Activated CD8-positive, alpha-beta memory T cell treated with anti-CD3 and anti-CD28 coated beads, Interleukin-2, amount 10 ng/mL, durations not matched to agents 7 days and 5 days (primary cell): Measurements from ENCODE around the gene SLC2A14. TPM values are rescaled to one million over a fixed set of nuclear protein-coding genes. Genes with fewer than 3 reads are reported as not detected.
A peak's percentile ranks its signal among the peaks of the same experiment; 100 is the strongest.
"Not testable (repeated sequence)": the region's sequence is repeated elsewhere in the genome, so short reads cannot be mapped to it uniquely, and the experiment has no call there.

Source experiments
- ATAC-seq: fragments of 150-1000 bp; cut with Tn5 transposase; one replicate; pipeline ENCODE4 v1.10.0; 2021; ENCODE audit warnings: moderate library complexity
- CTCF ChIA-PET: fragments of 350-600 bp; sonication (Branson Sonifier 250); formaldehyde crosslinking; loops from one replicate; lab custom pipeline; 2021; ENCODE audit warnings: antibody characterized with exemption; lab: Charles Lee
- DNase-seq: peaks from one replicate; pipeline ENCODE4 v3.0.0-alpha.2; 2020
- H3K27ac Mint-ChIP-seq: one replicate; pipeline ENCODE4 v1.8.0; 2021; ENCODE audit warnings: mild to moderate bottlenecking, mixed read lengths
- H3K27me3 Mint-ChIP-seq: one replicate; pipeline ENCODE4 v1.8.0; 2021; ENCODE audit warnings: mixed read lengths
- H3K36me3 Mint-ChIP-seq: one replicate; pipeline ENCODE4 v1.8.0; 2021; ENCODE audit warnings: mild to moderate bottlenecking, mixed read lengths
- H3K4me1 Mint-ChIP-seq: one replicate; pipeline ENCODE4 v1.8.0; 2021; ENCODE audit warnings: mixed read lengths
- H3K4me3 Mint-ChIP-seq: one replicate; pipeline ENCODE4 v1.8.0; 2021; ENCODE audit warnings: mild to moderate bottlenecking, moderate library complexity, mixed read lengths
- H3K9me3 Mint-ChIP-seq: one replicate; pipeline ENCODE4 v1.8.0; 2022; ENCODE audit warnings: low read depth, mixed read lengths
- total RNA-seq, 2 experiments: library from RNA; stranded (reverse); gene quantifications; one replicate each; pipeline ENCODE4 v1.2.3, GENCODE V29; 2021

Gene SLC2A14
- total RNA-seq: under 1 TPM; 0.12 to 0.38 TPM

DNA sequence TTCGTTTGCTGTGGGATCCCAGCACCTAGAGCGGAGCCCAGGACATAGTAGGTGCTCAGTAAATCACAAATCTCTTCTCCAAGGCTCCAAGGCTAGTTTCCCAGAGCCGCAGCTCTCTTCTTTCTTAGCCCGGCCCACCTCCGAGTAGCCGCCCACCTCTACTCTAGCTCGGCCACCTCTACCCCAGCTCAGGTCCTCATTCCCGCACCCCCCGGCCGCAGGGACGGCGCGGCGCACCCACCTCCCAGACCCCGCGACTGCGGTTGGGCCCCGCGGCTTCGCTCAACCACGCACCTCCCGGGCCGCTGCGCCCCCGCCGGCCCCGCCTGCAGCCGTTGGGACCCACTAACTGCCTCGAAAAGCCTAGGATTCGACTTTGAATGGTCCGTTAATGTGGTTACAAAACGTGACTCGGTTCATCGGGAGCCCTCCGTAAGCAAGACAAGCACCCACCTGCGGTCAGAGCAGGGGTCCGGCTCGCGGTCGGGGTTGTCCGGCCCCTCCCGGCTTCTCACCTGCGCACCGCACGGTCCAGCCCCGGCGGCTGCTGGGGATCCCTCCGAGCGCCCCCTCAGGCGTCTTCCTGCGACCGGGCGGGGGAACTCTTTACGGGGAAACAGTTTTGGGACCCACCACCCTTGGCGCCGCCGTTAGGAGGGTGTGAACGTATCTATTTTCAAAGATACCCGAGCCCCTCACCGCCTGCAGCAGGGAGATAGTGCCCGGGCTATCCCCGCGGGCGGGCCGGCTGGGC, at the start of gene SLC2A14:
SLC2A14 (minus strand) TSS at position 350 of the 754 bp plus-strand sequence. CDS start 3,035 bp downstream, outside the sequence.
- Mint-ChIP-seq H3K4me3 (no peak within 1 kb of the TSS), H3K27ac (no peak within 1 kb of the TSS), H3K27me3 (peaks cover 54% of the 10 kb centered on the region), H3K36me3 (no peaks in the 10 kb centered on the region), H3K4me1 (peaks cover 3% of the 10 kb centered on the region), H3K9me3 (no peaks in the 10 kb centered on the region)
- no peak for DNase-seq
- ATAC-seq: no peak
- CTCF ChIA-PET: no interaction called here

DNA sequence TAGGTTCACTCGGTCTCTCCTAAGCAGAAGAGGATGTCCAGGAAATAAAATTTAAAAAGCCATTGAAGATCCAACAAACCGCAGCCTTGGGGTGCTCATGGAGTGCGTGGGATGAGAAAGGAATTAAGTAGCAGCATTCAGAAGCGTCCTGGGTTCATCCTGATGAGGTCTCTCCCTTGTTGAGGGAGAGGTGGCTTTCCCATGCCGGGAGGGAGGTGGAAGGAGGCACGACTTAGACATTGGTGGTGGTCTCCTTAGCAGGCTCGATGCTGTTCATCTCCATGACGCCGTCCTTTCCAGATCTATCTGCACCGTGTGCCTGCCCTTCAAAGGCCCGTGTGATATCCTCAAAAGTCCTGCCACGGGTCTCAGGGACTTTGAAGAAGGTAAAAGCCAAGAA, 48.5 kb upstream of the SLC2A14 start:
- H3K4me3 Mint-ChIP-seq, H3K27me3 Mint-ChIP-seq, DNase-seq, H3K9me3 Mint-ChIP-seq, H3K27ac Mint-ChIP-seq, ATAC-seq: not testable (repeated sequence)
- Mint-ChIP-seq H3K4me1 (peaks cover 43% of the 10 kb centered on the region), H3K36me3 (peaks cover 65% of the 10 kb centered on the region)
- CTCF ChIA-PET: interaction anchor here (3.4 kb wide), 1 partner anchor 12 kb away, joined by 17 read pairs; no protein-coding TSS in a partner anchor

DNA sequence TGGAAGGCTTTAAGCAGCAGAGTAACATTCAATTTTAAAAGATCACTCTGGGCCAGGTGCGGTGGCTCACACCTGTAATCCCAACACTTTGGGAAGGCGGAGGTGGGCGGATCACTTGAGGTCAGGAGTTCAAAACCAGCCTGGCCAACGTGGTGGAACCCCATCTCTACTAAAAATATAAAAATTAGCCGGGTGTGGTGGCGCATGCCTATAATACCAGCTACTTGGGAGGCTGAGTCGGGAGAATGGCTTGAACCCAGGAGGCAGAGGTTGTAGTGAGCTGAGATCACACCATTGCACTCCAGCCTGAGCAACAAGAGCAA, 45.5 kb upstream of the SLC2A14 start:
- not testable (repeated sequence) for H3K4me3 Mint-ChIP-seq, H3K27ac Mint-ChIP-seq, ATAC-seq, H3K27me3 Mint-ChIP-seq, DNase-seq, H3K9me3 Mint-ChIP-seq
- H3K4me1 Mint-ChIP-seq: peaks cover 41% of the 10 kb centered on the region
- CTCF ChIA-PET: interaction anchor here (0.9 to 2.9 kb wide), 6 partner anchors 11 to 77 kb away, joined by 3 to 10 read pairs (median 4); partner anchors contain the start of gene SLC2A3
- peaks cover 45% of the 10 kb centered on the region for H3K36me3 Mint-ChIP-seq

DNA sequence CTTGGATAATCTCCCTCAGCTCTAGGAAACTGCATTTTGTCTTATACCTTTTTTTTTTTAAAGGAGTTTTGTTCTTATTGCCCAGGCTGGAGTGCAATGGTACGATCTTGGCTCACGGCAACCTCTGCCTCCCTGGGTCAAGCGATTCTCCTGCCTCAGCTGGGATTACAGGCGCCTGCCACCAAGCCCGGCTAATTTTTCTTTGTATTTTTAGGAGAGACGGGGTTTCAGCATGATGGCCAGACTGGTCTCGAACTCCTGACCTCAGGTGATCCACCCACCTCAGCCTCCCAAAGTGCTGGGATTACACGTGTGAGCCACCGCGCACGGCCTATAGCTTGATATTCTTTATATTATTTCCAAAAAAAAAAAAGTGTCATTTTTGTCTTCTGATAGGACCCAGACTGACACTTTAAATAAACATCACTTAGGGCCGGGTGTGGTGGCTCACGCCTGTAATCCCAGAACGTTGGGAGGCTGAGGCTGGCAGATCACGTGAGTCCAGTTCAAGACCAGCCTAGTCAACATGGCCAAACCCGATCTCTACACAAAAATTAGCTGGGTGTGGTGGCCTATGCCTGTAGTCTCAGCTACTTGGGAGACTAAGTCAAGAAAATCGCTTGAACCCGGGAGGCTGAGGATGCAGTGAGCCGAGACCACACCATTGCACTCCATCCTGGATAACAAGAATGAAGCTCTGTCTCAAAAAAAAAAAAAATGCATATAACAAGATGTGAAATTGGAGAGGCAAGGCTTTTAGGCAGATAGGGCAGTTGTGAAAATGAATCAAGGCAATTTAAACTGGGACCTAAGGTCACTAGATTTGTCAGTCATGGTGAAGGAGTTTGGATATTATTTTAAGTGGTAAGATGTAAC, 44.9 kb upstream of the SLC2A14 start:
- no peak overlapping the region for H3K4me3 Mint-ChIP-seq
- CTCF ChIA-PET: interaction anchor here (0.9 to 2.9 kb wide), 6 partner anchors 10 to 77 kb away, joined by 3 to 10 read pairs (median 4); partner anchors contain the start of gene SLC2A3
- no peak for ATAC-seq

DNA sequence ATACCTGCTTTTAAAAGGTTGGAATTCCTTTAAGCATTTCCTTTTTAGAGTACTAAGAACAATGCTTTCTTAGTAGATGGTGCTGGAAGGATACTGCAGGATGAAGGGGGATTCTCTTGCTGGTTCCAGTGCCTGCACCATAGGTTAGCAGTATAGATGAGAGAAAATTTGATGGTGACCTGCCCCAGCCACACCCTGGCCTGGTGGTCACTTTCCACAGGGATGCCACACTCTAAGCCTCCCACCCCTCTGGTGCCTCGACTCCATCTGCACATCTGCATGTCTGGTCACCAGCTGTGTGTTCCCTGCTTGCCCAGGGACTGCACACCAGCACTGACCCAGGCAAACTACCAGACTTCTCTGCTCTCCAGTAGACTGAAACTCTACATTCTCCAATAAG, 44.2 kb upstream of the SLC2A14 start:
- Mint-ChIP-seq H3K4me3 (no peak overlapping the region), H3K4me1 (peaks cover 37% of the 10 kb centered on the region), H3K36me3 (peaks cover 35% of the 10 kb centered on the region), H3K27me3 (no peaks in the 10 kb centered on the region), H3K9me3 (no peaks in the 10 kb centered on the region), H3K27ac (no peak overlapping the region)
- DNase-seq (no peak), ATAC-seq (peak; percentile 12)
- CTCF ChIA-PET: interaction anchor here (1.3 to 2.9 kb wide), 2 partner anchors 10 to 17 kb away, joined by 6 to 10 read pairs; no protein-coding TSS in a partner anchor

More for the DNA sequence above, 44.9 kb upstream of the SLC2A14 start:
- Mint-ChIP-seq H3K27me3 (no peaks in the 10 kb centered on the region), H3K27ac (no peak overlapping the region), H3K36me3 (peaks cover 41% of the 10 kb centered on the region), H3K4me1 (peaks cover 39% of the 10 kb centered on the region), H3K9me3 (no peaks in the 10 kb centered on the region)
- no peak for DNase-seq

DNA sequence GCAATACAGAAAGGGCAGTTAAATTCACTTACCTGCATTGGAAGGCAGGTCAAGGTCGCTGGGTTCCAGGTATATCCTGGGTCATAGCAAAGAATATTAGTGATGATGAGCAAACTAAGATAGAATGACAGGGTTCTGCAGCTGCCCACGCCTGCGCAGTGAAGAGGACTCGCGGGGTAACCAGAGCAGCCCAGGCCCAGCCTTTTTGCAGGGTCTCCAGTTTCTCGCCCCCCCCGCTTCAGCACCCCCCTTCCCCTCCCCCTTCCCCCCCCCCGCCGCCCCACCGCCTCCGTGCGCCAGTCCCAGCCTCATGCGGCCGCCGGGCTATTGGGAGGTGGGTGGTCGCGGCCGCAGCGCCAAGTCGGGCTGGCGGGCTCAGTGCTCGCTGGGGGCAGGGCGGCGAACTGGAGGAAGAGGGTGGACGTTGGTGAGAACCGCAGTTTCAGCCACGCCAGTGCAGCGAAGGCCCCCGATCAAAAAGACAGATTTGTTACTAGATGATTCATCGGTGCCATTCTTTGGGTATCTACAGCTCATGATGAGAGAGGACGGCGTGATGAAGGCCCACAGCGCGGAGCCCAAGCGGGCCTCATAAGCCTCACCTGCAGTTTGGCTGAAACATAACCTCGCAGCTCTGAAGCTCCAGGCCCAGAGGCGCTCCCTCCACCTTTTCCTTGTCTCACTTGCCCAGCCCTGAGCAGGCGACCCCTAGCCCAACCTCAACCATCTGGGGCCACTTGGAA, 43.1 kb upstream of the SLC2A14 start:
- H3K36me3 Mint-ChIP-seq: peaks cover 25% of the 10 kb centered on the region
- DNase-seq: peak; percentile 56
- no peak overlapping the region for H3K27ac Mint-ChIP-seq
- no peaks in the 10 kb centered on the region for H3K27me3 Mint-ChIP-seq
- no peaks in the 10 kb centered on the region for H3K9me3 Mint-ChIP-seq
- H3K4me1 Mint-ChIP-seq: peaks cover 31% of the 10 kb centered on the region
- peak overlapping the region; percentile 34 for H3K4me3 Mint-ChIP-seq
- CTCF ChIA-PET: interaction anchor here (1.0 kb wide), 1 partner anchor 8 kb away, joined by 3 read pairs; no protein-coding TSS in a partner anchor
- ATAC-seq: peak; percentile 56

DNA sequence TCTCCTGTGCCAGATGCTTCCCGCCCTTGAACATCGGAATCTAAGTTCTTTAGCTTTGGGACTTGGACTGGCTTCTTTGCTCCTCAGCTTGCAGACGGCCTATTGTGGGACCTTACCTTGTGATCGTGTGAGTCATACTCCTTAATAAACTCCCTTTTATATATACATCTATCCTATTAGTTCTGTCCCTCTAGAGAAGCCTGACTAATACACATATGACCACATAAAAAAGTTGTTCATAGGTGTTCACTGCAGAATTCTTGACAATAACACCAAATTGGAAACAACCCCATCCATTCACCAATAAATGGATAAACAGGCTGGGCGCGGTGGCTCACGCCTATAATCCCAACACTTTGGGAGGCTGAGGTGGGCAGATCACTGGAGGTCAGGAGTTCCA, 37.4 kb upstream of the SLC2A14 start:
- ATAC-seq, H3K9me3 Mint-ChIP-seq, H3K4me3 Mint-ChIP-seq, DNase-seq, H3K27me3 Mint-ChIP-seq, H3K27ac Mint-ChIP-seq, H3K4me1 Mint-ChIP-seq, CTCF ChIA-PET, H3K36me3 Mint-ChIP-seq: not testable (repeated sequence)

DNA sequence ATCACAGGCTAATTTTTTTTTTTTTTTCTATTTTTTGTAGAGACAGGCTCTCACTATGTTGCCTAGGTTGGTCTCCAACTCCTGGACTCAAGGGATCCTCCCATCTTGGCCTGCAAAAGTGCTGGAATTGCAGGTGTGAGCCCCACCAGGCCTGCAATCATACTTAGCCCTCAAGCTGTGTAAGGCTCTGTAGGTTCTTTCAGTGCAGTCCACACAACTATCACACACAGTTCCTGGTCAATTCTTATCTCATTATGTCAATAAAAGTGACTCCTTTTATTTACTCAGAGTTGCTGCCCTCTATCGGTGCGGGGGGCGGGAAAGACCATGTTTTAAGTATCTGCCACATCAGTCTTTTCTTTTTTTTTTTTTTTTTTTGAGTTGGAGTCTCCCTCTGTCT, 34.3 kb upstream of the SLC2A14 start:
- no peak overlapping the region for H3K27ac Mint-ChIP-seq
- H3K36me3 Mint-ChIP-seq: no peaks in the 10 kb centered on the region
- CTCF ChIA-PET: interaction anchor here (0.9 to 1.7 kb wide), 3 partner anchors 10 to 26 kb away, joined by 3 to 6 read pairs (median 5); no protein-coding TSS in a partner anchor

DNA sequence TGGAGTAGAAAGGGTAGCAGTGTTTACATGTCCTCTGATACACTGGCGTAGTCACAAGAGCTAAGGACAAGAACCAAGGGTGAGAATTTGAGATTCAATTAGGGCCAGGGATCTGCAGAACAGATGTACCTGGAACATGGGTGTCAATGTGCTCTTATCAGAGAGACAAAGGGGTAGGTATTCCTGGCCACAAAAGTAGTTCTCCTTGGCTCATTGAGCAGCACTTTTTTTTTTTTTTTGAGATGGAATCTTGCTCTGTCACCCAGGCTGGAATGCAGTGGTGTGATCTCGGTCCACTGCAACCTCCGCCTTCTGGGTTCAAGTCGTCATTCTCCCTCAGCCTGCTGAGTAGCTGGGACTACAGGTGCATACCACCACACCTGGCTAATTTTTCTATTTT, 33.6 kb upstream of the SLC2A14 start:
- H3K27ac Mint-ChIP-seq, H3K27me3 Mint-ChIP-seq, ATAC-seq, H3K4me1 Mint-ChIP-seq, DNase-seq, H3K36me3 Mint-ChIP-seq, H3K4me3 Mint-ChIP-seq, H3K9me3 Mint-ChIP-seq: not testable (repeated sequence)
- CTCF ChIA-PET: interaction anchor here (1.6 to 1.7 kb wide), 2 partner anchors 13 to 27 kb away, joined by 3 to 5 read pairs; no protein-coding TSS in a partner anchor

More for the DNA sequence above, 34.3 kb upstream of the SLC2A14 start:
- Mint-ChIP-seq H3K4me1 (peaks cover 3% of the 10 kb centered on the region), H3K27me3 (no peaks in the 10 kb centered on the region), H3K9me3 (no peaks in the 10 kb centered on the region), H3K4me3 (no peak overlapping the region)
- DNase-seq: no peak
- ATAC-seq: peak; percentile 30

DNA sequence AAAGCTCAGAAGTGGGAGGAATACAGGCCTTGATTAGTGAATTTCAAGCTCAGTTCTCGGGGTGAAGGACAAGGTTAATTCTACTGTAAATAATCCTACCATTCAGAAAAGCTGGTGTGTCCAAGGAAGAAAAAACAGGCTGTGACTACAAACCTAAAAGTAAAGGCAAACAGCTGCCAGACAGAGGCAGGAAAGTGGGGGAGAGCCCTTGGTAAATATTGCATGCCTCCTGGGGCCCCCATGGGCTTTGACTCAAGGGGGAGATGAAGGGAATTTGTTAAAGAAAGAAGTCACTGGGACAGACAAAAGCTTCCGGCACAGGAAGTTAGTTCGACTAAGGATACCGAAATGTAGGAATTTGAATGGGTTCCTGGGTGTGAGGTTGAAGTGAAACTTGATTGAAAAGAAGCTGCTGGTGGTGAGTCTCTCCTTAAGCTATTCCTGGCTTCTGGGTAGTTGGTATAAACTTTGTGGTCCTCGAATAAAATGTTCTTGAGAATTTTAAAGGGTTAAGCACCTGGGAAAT, 32.9 kb upstream of the SLC2A14 start:
- CTCF ChIA-PET: interaction anchor here (0.7 to 1.6 kb wide), 3 partner anchors 21 to 107 kb away, joined by 3 to 5 read pairs (median 4); no protein-coding TSS in a partner anchor
- H3K27ac Mint-ChIP-seq, H3K9me3 Mint-ChIP-seq, ATAC-seq, DNase-seq, H3K27me3 Mint-ChIP-seq, H3K4me1 Mint-ChIP-seq, H3K36me3 Mint-ChIP-seq, H3K4me3 Mint-ChIP-seq: not testable (repeated sequence)

DNA sequence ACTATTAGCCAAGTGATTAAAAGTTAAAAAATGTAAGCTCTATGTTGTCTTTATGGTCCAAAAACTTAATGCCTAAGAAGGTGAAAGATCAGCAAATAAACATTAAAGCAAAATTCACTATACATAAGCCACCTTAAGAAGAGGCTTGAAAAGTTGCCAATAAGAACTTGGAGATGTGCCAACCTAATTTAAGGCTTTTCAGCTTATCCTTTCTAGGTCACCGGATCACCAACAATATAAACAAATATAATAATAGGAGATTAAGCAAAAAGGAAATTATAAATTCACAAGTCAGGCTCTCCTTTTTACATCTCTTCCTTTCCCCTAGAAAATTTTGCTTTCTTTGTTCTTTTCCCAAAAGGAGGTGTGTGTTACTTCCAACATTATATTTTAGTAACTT, 32.4 kb upstream of the SLC2A14 start:
- CTCF ChIA-PET: interaction anchor here (0.7 to 1.6 kb wide), 4 partner anchors 20 to 107 kb away, joined by 3 to 5 read pairs (median 4); no protein-coding TSS in a partner anchor
- H3K4me1 Mint-ChIP-seq: peaks cover 3% of the 10 kb centered on the region
- no peak overlapping the region for H3K27ac Mint-ChIP-seq
- H3K27me3 Mint-ChIP-seq: peaks cover under 1% of the 10 kb centered on the region
- H3K9me3 Mint-ChIP-seq: no peaks in the 10 kb centered on the region
- DNase-seq (no peak), ATAC-seq (no peak)
- H3K4me3 Mint-ChIP-seq: no peak overlapping the region
- H3K36me3 Mint-ChIP-seq: no peaks in the 10 kb centered on the region

DNA sequence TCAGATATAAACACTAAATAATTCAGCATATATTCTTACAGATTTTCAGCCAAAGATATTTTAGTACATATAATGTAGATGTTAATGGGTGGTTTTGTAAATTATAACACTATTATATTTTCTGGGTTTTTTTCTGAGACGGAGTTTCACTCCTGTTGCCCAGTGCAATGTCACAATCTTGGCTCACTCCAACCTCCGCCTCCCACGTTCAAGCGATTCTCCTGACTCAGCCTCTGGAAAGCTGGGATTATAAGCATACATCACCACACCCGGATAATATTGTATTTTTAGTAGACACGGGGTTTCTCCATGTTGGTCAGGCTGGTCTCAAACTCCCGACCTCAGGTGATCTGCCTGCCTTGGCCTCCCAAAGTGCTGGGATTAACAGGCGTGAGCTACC, 29.7 kb upstream of the SLC2A14 start:
- DNase-seq, H3K4me3 Mint-ChIP-seq, H3K27me3 Mint-ChIP-seq, H3K27ac Mint-ChIP-seq, H3K4me1 Mint-ChIP-seq, ATAC-seq, H3K36me3 Mint-ChIP-seq, H3K9me3 Mint-ChIP-seq: not testable (repeated sequence)
- CTCF ChIA-PET: interaction anchor here (0.7 kb wide), 1 partner anchor 29 kb away, joined by 3 read pairs; no protein-coding TSS in a partner anchor
